HG03064 (cell line): Measurements from ENCODE around the gene SRP68.

Experiments used
- ATAC-seq: cut with Tn5 transposase; IDR thresholded peaks from one replicate; pipeline ENCODE4 v1.9.1; 2021; ENCODE audit warnings: low read depth; ENCODE audit not compliant: unreplicated experiment

Gene SRP68

DNA sequence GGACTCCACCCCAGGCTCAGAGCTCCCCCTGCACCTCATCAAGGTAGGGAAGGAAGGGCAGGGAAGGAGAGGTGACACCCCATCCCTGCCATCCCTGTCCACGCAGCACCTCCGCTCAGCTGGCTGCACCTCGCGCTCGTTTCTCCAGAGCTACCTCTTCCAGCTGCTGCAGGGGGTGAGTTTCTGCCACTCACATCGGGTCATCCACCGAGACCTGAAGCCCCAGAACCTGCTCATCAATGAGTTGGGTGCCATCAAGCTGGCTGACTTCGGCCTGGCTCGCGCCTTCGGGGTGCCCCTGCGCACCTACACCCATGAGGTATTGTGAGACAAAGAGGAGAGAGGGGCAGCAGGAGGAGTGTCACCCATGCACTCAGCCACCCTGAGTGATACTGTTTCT, 70.2 kb downstream of the SRP68 start:
- ATAC-seq, result no peak

- ATAC-seq, result no peak
Measured at GRCh38 chr17:76000755-76001521, 71.4 kb downstream of the SRP68 start, which contains the start of gene CDK3. TSS of gene CDK3 (plus strand) at chr17:76000855. CDS start at chr17:76001426, 571 bp downstream.

DNA sequence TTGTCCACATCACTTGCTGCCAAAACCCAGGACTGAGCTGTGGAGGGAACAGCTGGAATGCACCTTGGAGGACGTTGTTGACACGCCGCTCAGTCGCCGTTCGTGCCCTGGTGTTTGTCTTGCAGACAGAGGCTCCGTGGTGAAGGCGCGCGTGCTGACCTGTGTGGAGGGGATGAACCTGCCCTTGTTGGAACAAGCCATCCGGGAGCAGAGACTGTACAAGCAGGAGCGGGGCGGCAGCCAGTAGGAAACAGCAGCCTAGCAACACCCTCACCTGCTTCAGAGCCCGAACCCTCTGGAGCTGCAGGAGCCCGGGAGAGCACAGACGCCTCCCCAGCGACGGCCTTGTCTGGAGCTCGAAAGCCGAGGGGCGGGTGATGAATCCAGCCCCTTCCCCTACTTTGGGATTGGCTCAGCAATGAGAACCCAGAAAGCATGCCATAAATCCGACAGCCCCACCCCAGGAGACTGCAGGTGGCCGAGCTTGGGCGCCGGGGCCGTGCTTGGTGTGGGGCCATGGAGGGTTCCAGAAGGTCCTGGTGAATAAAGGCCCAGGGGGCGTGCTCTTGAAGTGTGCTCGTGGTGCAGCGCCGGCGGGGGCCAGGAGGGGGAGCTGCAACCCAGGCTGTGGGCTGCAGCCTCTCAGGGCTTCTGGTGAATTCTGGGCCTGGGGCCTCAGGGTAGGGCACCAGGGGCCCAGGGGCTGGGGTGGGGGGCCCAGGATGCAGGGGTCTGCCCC, 72.1 kb downstream of the SRP68 start:
- no peak for ATAC-seq

- no peak for ATAC-seq
Measured at GRCh38 chr17:75998327-75998795, 74.0 kb downstream of the SRP68 start.

GRCh38 chr17:75996665-75997590, 75.4 kb downstream of the SRP68 start:
- ATAC-seq, result no peak

GRCh38 chr17:75995385-75995925, 76.9 kb downstream of the SRP68 start:
- ATAC-seq, result no peak

DNA sequence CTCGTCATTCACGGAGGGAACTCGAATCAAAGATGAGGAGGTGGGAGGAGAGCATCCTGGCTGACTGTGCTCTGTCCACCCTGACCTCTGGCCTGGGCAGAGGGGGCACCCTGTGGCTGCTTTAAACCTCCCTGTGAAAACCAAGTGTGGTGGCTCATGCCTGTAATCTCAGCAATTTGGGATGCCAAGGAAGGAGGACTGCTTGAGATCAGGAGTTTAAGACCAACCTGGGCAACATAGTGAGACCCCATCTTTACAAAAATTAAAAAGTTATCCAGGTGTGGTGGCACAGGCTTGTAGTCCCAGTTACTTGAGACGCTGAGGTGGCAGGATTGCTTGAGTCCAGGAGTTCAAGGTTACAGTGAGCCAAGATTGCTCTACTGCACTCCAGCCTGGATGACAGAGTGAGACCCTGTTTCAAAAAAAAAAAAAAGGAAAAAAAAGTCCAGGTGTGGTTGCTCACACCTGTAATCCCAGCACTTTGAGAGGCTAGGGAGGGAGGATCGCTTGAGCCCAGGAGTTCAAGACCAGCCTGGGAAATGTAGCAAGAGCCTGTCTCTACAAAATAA, 77.4 kb downstream of the SRP68 start:
- no peak for ATAC-seq

DNA sequence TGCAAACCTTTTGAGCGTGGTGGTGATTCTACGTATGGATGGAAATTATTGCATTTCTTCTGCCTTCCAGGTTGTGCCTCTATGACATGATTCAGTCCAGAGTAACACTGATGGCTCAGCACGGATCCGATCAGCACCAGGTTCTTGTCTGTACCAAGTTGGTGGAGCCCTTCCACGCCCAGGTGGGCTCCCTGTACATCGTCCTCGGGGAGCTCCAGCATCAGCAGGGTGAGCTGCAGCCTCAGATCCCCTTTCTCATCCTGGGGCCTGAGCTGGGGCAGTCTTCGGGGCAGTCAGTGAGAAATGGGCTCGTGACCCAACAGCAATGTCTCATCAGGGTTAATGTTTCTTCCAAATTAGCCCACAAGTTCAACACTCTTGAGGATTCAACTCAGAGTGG, 80.9 kb downstream of the SRP68 start:
- no peak for ATAC-seq
